A673 (cell line): ENCODE data around the gene PPAT. TPM values are rescaled to one million over a fixed set of nuclear protein-coding genes. Genes with fewer than 3 reads are reported as not detected.

Experiments used
- BruUV-seq: library from RNA; stranded (reverse); fragments of 400-500 nt; replicated peaks from 2 replicates; lab custom pipeline; 2021; lab: Mats Ljungman, UMichigan
- CTCF ChIA-PET: fragments of 300-600 bp; sonication (Branson Sonifier 250); formaldehyde crosslinking; loops from one replicate; lab custom pipeline; 2022; ENCODE audit warnings: antibody characterized with exemption; lab: Charles Lee
- POLR2A ChIA-PET: fragments of 300-600 bp; sonication (Branson Sonifier 250); formaldehyde crosslinking; loops from one replicate; lab custom pipeline; 2022; ENCODE audit warnings: antibody characterized with exemption; ENCODE audit not compliant: low non-redundant PET; lab: Charles Lee
- DNase-seq: peaks from one replicate; pipeline ENCODE4 v3.0.0-alpha.2; 2015; ENCODE audit warnings: low spot score
- H3K27ac ChIP-seq: fragments of 200-600 bp; sonication (generic); 2 replicates; pipeline ENCODE4 v1.5.1; 2016; ENCODE audit warnings: mixed run types, low read depth, mild to moderate bottlenecking, mixed read lengths, antibody characterized with exemption, low read length; ENCODE audit not compliant: poor library complexity, severe bottlenecking
- H3K27me3 ChIP-seq: fragments of 200-600 bp; sonication (generic); replicated peaks from 2 replicates; pipeline ENCODE4 v1.6.1; 2017; ENCODE audit warnings: mixed run types, low read depth, mild to moderate bottlenecking, mixed read lengths, antibody characterized with exemption, low read length; ENCODE audit not compliant: insufficient read depth, poor library complexity
- H3K36me3 ChIP-seq: fragments of 200-600 bp; sonication (generic); 2 replicates; pipeline ENCODE4 v1.6.1; 2016; ENCODE audit warnings: mixed run types, mild to moderate bottlenecking, mixed read lengths, antibody characterized with exemption, low read length; ENCODE audit not compliant: insufficient read depth, poor library complexity, severe bottlenecking
- H3K4me1 ChIP-seq: fragments of 200-600 bp; sonication (generic); 2 replicates; pipeline ENCODE4 v1.6.1; 2017; ENCODE audit warnings: mixed run types, mild to moderate bottlenecking, mixed read lengths, antibody characterized with exemption, low read length; ENCODE audit not compliant: insufficient read depth, poor library complexity, severe bottlenecking
- H3K4me3 ChIP-seq: fragments of 200-600 bp; sonication (generic); 2 replicates; pipeline ENCODE4 v1.5.1; 2016; ENCODE audit warnings: low read depth, mixed run types, mild to moderate bottlenecking, mixed read lengths, low read length; ENCODE audit not compliant: poor library complexity, severe bottlenecking
- H3K9me3 ChIP-seq: fragments of 200-600 bp; sonication (generic); 2 replicates; pipeline ENCODE4 v1.6.1; 2016; ENCODE audit warnings: mixed run types, low read depth, mild to moderate bottlenecking, mixed read lengths, antibody characterized with exemption, low read length; ENCODE audit not compliant: poor library complexity, severe bottlenecking
- EZH2 ChIP-seq: fragments of 200-600 bp; sonication (generic); IDR thresholded peaks from 2 replicates; pipeline ENCODE4 v1.6.1; 2017; ENCODE audit warnings: borderline replicate concordance, low read depth, mild to moderate bottlenecking, mixed read lengths, antibody characterized with exemption, low read length; ENCODE audit not compliant: poor library complexity, severe bottlenecking
- intact Hi-C: fragments of 100-400 bp; cut with micrococcal nuclease; formaldehyde crosslinking; loops from one replicate; pipeline ENCODE4 v1.10.0; 2022; ENCODE audit not compliant: unreplicated experiment
- total RNA-seq: library from RNA; stranded (reverse); gene quantifications from 2 replicates; pipeline ENCODE4 v1.2.3, GENCODE V29; 2021
- TF ChIP-seq, protein P1 (sequence below): fragments of 300-800, 200-600 bp; sonication (generic); conservative IDR thresholded peaks from 2 replicates; pipeline ENCODE4 v1.5.1; 2017; ENCODE audit warnings: low read depth, mild to moderate bottlenecking, antibody characterized with exemption, low read length, moderate library complexity, mixed read lengths

Gene PPAT
- total RNA-seq, 1 experiment from 2014 or later: 41.6 TPM

DNA sequence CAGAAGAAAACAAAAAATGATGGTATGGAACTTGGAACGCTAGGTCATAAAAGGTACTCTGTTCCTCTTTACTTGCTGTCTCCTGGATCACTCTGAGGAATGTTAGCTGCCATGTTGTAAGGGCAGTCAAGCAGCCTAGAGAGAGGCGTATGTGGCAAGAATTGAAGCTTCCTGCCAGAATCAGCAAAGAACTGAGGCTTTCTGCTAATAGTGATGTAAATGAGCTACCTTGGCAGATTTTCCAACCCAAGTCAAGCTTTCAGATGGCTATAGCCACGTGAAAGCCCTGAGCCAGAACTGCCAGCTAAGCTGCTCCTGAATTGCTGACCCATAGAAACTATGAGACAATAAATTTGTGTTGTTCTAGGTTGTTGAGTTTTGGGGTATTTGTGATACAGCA is 86.8 kb downstream of the PPAT start:
- BruUV-seq: no TSS peak
- CTCF ChIA-PET: no interaction called here
- intact Hi-C loops: no loop called here

DNA sequence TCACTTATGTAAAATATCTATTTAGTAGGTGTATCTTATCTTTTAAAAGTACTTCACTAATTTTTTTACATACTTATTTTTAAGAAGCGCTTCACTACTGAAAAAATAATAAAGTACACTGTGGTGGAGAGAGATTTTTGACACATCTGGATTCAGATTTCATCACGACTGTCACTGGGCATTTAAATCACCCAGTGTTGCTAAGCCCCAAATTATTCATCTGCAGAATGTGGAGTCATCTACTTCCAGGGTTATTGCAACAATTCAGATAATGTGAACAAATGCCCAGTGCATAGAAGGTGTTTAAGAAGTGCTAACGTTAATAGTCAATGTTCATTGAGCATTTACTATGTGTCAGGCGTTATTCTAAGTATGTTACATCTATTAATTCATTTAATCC is 90.0 kb downstream of the PPAT start:
- H3K4me3 ChIP-seq: no peak overlapping the region
- DNase-seq: no peak
- no peaks in the 10 kb centered on the region for H3K36me3 ChIP-seq
- H3K27ac ChIP-seq: no peak overlapping the region
- no peaks in the 10 kb centered on the region for H3K4me1 ChIP-seq
- no peaks in the 10 kb centered on the region for H3K27me3 ChIP-seq
- no peaks in the 10 kb centered on the region for H3K9me3 ChIP-seq
- intact Hi-C loops: no loop called here
- BruUV-seq: no TSS peak
- no peak for TF ChIP-seq EZH2
- TF ChIP-seq, protein P1, sequence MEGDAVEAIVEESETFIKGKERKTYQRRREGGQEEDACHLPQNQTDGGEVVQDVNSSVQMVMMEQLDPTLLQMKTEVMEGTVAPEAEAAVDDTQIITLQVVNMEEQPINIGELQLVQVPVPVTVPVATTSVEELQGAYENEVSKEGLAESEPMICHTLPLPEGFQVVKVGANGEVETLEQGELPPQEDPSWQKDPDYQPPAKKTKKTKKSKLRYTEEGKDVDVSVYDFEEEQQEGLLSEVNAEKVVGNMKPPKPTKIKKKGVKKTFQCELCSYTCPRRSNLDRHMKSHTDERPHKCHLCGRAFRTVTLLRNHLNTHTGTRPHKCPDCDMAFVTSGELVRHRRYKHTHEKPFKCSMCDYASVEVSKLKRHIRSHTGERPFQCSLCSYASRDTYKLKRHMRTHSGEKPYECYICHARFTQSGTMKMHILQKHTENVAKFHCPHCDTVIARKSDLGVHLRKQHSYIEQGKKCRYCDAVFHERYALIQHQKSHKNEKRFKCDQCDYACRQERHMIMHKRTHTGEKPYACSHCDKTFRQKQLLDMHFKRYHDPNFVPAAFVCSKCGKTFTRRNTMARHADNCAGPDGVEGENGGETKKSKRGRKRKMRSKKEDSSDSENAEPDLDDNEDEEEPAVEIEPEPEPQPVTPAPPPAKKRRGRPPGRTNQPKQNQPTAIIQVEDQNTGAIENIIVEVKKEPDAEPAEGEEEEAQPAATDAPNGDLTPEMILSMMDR: no peak
- CTCF ChIA-PET: no interaction called here
- POLR2A ChIA-PET: no interaction called here

More for the DNA sequence above, 86.8 kb downstream of the PPAT start:
- TF ChIP-seq, protein P1: no peak
- no peak for TF ChIP-seq EZH2
- Histone ChIP-seq H3K36me3 (no peaks in the 10 kb centered on the region), H3K4me3 (no peak overlapping the region), H3K4me1 (no peaks in the 10 kb centered on the region), H3K27me3 (no peaks in the 10 kb centered on the region), H3K9me3 (no peaks in the 10 kb centered on the region), H3K27ac (no peak overlapping the region)
- DNase-seq: no peak
- POLR2A ChIA-PET: no interaction called here

Other genes starting within 250 kb of the PPAT start
- 3.8 and 5.2 TPM in 2 replicates for gene AASDH, start 48.1 kb downstream of the PPAT start, total RNA-seq
- 190 and 209 TPM in 2 replicates for gene PAICS, start 645 bp upstream of the PPAT start, total RNA-seq
- gene SRP72, start 32.0 kb upstream of the PPAT start, total RNA-seq: 82.9 and 87.4 TPM in 2 replicates
- 0.20 and 0.24 TPM in 2 replicates for gene ARL9, start 70.2 kb upstream of the PPAT start, total RNA-seq
- gene HOPX, start 245.7 kb upstream of the PPAT start, total RNA-seq: not detected in 2 replicates